Gastrocnemius medialis (tissue), 4 donors: Measurements from ENCODE around the gene DAD1.

Source experiments
- CTCF ChIP-seq, 5 experiments: fragments of 450-650 bp in 3 of 5; fragments of 200-600 bp in 2 of 5; sonication (generic) in 2 of 5; IDR thresholded peaks in 4 of 5; conservative IDR thresholded peaks in 1 of 5; 1 replicate in 4 of 5; 2 replicates in 1 of 5; pipeline ENCODE4 v1.5.1; 2016 to 2019; ENCODE audit warnings: antibody characterized with exemption in 5 of 5, mild to moderate bottlenecking in 3 of 5, moderate library complexity in 3 of 5
- POLR2A ChIP-seq, 2 donors: fragments of 450-650 bp; IDR thresholded peaks; one replicate each; pipeline ENCODE4 v1.6.1; 2017; ENCODE audit warnings: antibody characterized with exemption in 2 of 2, mild to moderate bottlenecking in 2 of 2, moderate library complexity in 2 of 2

- no peak for TF ChIP-seq CTCF (IDR thresholded peaks at IDR 0.05 in 4 of 5, conservative IDR thresholded peaks at IDR 0.05 in 1 of 5)
- TF ChIP-seq POLR2A (IDR thresholded peaks at IDR 0.05), result no peak
These were observed 39.6 kb downstream of the DAD1 start for GRCh38 chr14:22549324-22549962.
